Body of pancreas (tissue), 4 donors: ENCODE data around the gene CDC14B. TPM values are rescaled to one million over a fixed set of nuclear protein-coding genes. Genes with fewer than 3 reads are reported as not detected.
"Not testable (repeated sequence)": the region's sequence is repeated elsewhere in the genome, so short reads cannot be mapped to it uniquely, and the experiment has no call there.

Experiments
- ATAC-seq: fragments of 150-250 bp; one replicate; pipeline ENCODE4 v1.9.1; 2016
- DNase-seq, 4 donors: peaks; one replicate each; pipeline ENCODE4 v3.0.0-alpha.2; 2019
- H3K27ac ChIP-seq, 4 donors: fragments of 200-600 bp; sonication (generic); 1 replicate in 3 of 4; 2 replicates in 1 of 4; pipeline versions ENCODE4 v1.5.1 to v1.6.1; 2016 to 2019; ENCODE audit warnings: mild to moderate bottlenecking in 1 of 4, mixed read lengths in 1 of 4, moderate library complexity in 1 of 4
- H3K27me3 ChIP-seq, 2 donors: fragments of 200-600 bp; sonication (generic); one replicate each; pipeline ENCODE4 v1.6.0; 2016; ENCODE audit warnings: mild to moderate bottlenecking in 1 of 2
- H3K36me3 ChIP-seq, 2 donors: fragments of 200-600 bp; sonication (generic); replicated peaks in 1 of 2; 2 replicates each; pipeline ENCODE4 v1.5.1; 2016; ENCODE audit warnings: low read depth in 2 of 2; ENCODE audit not compliant: insufficient read depth in 1 of 2
- H3K4me1 ChIP-seq: fragments of 200-600 bp; sonication (generic); one replicate; pipeline ENCODE4 v1.6.0; 2016
- H3K4me3 ChIP-seq, 2 donors: fragments of 200-600 bp; sonication (generic); 1 replicate in 1 of 2; 2 replicates in 1 of 2; pipeline ENCODE4 v1.5.1; 2016 to 2019
- H3K9me3 ChIP-seq, 3 donors: fragments of 200-600 bp; sonication (generic); 1 replicate in 2 of 3; 2 replicates in 1 of 3; pipeline ENCODE4 v1.5.1; 2016
- CTCF ChIP-seq, 7 experiments: fragments of 450-650 bp in 4 of 7; fragments of 200-600 bp in 3 of 7; sonication (generic) in 3 of 7; IDR thresholded peaks; one replicate each; pipeline ENCODE4 v1.5.1; 2016 to 2019; ENCODE audit warnings: antibody characterized with exemption in 7 of 7
- POLR2A ChIP-seq, 3 donors: fragments of 450-650 bp; IDR thresholded peaks; one replicate each; pipeline ENCODE4 v1.6.1; 2016; ENCODE audit warnings: antibody characterized with exemption in 3 of 3, mild to moderate bottlenecking in 2 of 3
- WGBS, 2 donors: methylation state at CpG; one replicate each; pipeline ENCODE4 v1.1.5; 2017; 5-methylcytosine and 5-hydroxymethylcytosine counted together
- intact Hi-C: fragments of 100-400 bp; cut with DNase I; formaldehyde crosslinking; loops from one replicate; pipeline ENCODE4 v1.15.1; 2023
- total RNA-seq, 2 donors: library from RNA; depleted of rRNA; stranded (reverse); fragments of >200 nt; gene quantifications; one replicate each; pipeline ENCODE4 v1.1.0, GENCODE V29; 2016

Gene CDC14B
- total RNA-seq, 2 donors from 2014 or later: 10.9 to 16.1 TPM

DNA sequence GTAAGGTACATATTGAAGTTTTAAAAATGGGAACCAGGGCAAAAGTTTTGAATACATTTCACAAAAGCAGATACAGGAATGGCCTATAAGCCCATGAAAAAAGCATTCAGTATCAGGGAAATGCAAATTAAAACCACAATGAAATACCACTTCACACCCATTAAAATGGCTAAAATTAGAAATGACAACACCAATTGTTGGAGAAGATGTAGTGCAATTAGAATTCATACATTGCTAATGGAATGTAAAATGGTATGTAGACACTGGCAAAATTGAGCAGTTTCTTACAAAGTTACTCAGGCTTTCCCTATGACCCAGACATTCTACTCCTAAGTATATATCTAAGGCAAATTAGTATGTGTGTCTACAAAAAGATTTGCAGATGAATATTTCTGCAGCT, 34.2 kb downstream of the CDC14B start:
- DNase-seq (no peak), ATAC-seq (no peak)
- H3K4me3 ChIP-seq: no peak overlapping the region
- no peaks in the 10 kb centered on the region for H3K36me3 ChIP-seq
- no peaks in the 10 kb centered on the region for H3K9me3 ChIP-seq
- no peak overlapping the region for H3K27ac ChIP-seq
- TF ChIP-seq POLR2A (IDR thresholded peaks at IDR 0.05) (no peak), CTCF (IDR thresholded peaks at IDR 0.05) (no peak)
- no peaks in the 10 kb centered on the region for H3K27me3 ChIP-seq
- peaks cover 6% of the 10 kb centered on the region for H3K4me1 ChIP-seq
- intact Hi-C loops: no loop called here

GRCh38 chr9:96582199-96582598, 37.4 kb downstream of the CDC14B start:
- H3K4me1 ChIP-seq, intact Hi-C loops, H3K36me3 ChIP-seq, ATAC-seq, H3K4me3 ChIP-seq, DNase-seq, H3K9me3 ChIP-seq, H3K27me3 ChIP-seq: not testable (repeated sequence)
- WGBS, 2 donors: 64 to 71% methylated on average over 2 of the region's 2 CpGs
- H3K27ac ChIP-seq: peak overlapping the region in 1 of 4 donors; percentile 46

DNA sequence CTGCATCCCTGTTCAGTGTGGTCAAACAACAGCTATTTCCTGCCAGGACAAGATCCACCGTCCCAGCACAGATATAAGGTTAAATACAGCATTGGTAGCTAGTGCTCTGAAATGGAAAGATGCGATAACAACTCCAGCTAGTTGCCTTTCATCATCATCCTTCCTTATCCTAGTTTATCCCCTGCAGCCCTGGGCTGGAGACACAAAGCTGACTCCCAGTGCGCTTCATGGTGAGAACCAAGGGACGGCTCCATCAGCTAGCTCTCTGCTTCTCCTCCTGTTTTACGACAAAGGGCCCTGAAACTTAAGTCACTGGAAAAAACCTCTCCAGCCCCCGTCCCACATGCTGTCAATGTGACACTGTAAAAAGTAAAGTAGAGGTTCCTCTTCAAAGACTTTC, 37.9 kb downstream of the CDC14B start:
- ATAC-seq (no peak), DNase-seq (no peak)
- intact Hi-C loops: no loop called here
- Histone ChIP-seq H3K4me3 (no peak overlapping the region), H3K4me1 (peaks cover 6% of the 10 kb centered on the region), H3K9me3 (no peaks in the 10 kb centered on the region), H3K36me3 (no peaks in the 10 kb centered on the region), H3K27me3 (no peaks in the 10 kb centered on the region), H3K27ac (peak overlapping the region in 1 of 4 donors; percentile 46)
- WGBS, 2 donors: 76 to 88% methylated on average over 6 of the region's 6 CpGs
- TF ChIP-seq CTCF (IDR thresholded peaks at IDR 0.05) (no peak), POLR2A (IDR thresholded peaks at IDR 0.05) (no peak)

- 82 to 89% methylated on average over 4 of the region's 4 CpGs for WGBS, 2 donors
- ATAC-seq (no peak), DNase-seq (no peak)
- TF ChIP-seq CTCF (IDR thresholded peaks at IDR 0.05) (no peak), POLR2A (IDR thresholded peaks at IDR 0.05) (no peak)
- intact Hi-C loops: no loop called here
- Histone ChIP-seq H3K4me3 (no peak overlapping the region), H3K36me3 (no peaks in the 10 kb centered on the region), H3K4me1 (peaks cover 6% of the 10 kb centered on the region), H3K27ac (no peak overlapping the region), H3K27me3 (no peaks in the 10 kb centered on the region), H3K9me3 (no peaks in the 10 kb centered on the region)
Measured at GRCh38 chr9:96581301-96581700, 38.3 kb downstream of the CDC14B start.

- WGBS, 2 donors: 62 to 66% methylated on average over 8 of the region's 8 CpGs
- no peak overlapping the region for H3K27ac ChIP-seq
- no peaks in the 10 kb centered on the region for H3K4me1 ChIP-seq
- DNase-seq (no peak), ATAC-seq (no peak)
- H3K4me3 ChIP-seq: no peak overlapping the region
- TF ChIP-seq POLR2A (IDR thresholded peaks at IDR 0.05) (no peak), CTCF (IDR thresholded peaks at IDR 0.05) (no peak)
- intact Hi-C loops: no loop called here
- no peaks in the 10 kb centered on the region for H3K9me3 ChIP-seq
- H3K27me3 ChIP-seq: no peaks in the 10 kb centered on the region
- no peaks in the 10 kb centered on the region for H3K36me3 ChIP-seq
Measured at GRCh38 chr9:96574931-96575351, 44.7 kb downstream of the CDC14B start.
